ENCODE results near the gene ANTXR2.

ANTXR2 gene

DNA sequence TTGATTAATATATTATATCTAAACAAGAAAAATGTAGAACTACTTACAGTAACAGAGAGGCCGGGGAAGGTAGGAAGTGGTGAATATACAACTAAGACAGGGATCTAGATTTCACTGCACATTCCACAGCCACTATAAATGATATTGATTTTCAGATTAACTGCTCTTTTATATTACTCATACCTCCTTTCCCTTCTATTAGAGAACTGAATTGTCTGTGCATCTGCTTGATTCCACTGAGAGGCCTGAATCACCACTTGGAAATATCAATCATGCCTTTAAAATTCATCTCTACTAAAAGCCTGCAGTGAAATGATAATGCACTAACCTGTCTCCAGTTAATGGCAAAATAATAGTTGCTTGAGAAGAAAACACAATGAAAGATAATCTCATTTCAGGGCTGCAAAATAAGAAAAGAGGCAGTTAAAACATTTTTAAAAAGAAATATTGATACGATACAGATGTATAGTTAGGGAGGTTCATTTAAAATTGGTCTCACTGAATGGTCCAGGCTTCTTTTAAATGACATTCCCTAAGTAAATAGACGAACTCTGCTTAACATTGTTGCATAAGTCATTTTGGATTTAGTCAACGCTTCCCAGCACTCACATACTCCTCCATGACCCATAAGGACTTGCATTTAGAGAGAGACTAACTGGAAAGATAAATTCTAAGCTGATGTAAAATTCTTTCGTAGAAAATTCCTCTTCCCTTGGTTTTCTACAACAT lies 3.8 kb downstream of the ANTXR2 start:
- DNase-seq, result no peak

DNA sequence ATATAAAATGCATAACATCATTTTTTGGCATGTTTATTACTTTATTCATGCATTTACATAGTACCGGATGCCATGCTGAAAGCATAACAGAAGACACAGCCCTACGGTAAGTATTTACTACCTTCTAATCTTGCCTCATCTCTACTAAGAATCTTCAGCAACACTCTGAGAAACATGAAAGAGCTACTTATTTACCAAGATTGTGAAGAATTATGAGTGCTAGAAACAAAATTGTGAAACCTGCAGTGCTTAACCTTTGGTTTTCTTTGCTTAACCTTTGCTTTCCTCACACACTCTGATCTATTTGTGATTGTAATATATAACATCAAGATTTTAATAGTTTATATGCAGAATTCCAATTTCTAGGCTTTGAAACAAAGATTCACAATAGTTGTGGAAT lies 7.4 kb downstream of the ANTXR2 start:
- no peak for DNase-seq

DNA sequence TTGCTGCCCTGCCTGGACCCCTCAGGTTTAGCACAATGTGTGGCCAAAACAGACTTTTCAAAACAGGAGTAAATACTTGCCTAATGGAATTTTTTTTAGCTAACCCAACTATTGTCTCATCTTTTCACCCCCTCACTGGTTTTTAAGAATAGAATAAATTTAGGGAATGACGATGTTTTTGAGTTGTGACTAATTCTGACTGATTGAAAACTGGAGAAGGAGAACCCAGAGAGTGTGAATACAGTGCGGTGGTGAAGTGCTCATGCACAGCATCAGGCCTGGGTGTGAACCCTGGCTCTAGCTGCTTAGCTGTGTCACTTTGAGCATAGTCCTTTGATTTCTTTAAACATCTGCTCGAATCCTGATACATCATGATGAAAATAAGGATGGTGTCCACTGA lies 10.5 kb downstream of the ANTXR2 start:
- DNase-seq, result no peak

DNA sequence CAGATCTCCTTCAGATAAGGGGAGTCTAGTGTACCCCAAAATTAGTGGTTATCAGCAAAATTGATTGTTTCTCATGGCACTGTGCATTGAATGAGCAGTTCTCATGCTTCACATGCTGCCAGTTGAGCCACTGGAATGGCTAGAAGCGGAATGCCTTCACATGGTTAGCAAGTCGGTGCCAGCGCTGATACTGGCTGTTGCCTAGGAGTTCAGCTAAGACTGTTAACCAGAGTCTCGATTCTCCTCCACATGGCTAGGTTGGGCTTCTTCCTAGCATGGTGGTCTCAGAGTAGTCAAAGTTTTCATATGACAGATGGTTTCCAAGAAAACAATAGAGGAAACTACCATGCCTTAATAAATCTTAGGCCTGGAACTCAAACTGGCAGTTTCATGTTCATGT lies 12.2 kb downstream of the ANTXR2 start:
- no peak for DNase-seq

DNA sequence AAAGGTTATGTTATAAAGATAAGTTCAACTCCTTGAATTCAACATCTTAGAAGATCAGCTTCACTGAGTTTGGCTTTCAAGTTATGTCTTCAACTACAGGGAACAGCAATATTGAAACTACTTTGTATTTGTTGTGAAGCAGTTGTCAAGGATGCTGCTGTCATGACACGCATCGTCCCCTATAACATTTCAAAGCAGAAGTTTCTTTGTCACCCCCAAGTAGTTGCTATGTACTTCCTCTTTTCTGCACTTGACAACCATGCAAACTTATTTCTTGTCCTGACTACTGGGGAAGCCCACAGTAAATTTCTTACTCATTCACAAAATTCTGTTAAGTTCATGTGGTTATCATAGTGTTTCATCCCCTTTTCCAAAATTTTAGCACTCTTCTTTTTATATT lies 14.3 kb downstream of the ANTXR2 start:
- peak; percentile 94 for DNase-seq

DNA sequence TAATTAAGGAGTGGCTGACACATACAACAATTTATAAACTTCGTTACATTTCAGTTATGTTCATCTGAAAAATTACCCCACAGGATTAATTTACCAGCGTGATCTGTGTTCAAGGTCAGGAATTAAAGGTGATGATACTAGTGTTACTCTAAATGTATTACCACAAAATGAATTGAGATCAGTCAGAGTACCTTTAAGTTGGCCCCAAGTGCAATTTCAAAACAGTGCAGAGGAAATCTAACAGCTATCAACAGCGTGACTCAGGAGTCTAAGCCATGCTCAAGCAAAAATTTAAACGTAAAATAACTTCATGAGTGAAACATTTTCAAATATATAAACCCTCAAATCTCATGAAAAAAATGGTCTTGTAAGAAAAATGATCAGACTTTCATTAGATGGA lies 18.7 kb downstream of the ANTXR2 start:
- DNase-seq, result peak; percentile 41

DNA sequence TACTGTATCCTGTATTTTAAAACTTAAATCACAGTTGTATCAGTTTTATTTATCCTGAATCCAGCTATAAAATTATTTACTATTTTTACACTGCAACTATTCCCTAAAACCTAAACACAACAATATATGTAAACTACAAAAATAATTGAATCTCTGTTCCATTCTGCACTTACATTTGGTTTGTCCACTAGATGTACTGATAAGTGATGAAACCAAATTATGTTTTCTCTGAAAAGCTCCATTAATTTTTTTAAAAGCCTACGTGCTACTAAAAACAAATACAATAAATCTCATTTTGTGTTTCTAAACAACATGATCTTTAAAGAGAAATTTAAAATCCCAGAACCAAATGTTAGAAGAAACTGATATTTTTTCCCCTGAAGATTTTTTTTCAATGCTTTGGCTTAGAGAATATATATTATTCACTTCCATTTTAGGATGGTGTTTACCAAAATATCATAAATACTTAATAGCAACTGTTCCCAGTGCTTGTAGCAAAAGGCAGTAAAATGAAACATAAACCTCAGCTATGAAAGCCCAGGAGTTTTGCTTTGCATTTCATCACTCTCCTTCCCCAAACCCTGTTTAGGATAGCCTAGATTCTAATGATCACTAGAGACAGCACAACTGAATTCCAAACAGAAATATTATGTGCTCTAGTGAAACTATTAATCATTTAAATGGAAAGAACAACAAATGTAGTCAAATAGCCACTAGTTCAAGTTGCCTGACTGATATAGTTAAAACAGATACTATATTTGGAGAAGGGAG lies 19.7 kb downstream of the ANTXR2 start:
- DNase-seq, result no peak

DNA sequence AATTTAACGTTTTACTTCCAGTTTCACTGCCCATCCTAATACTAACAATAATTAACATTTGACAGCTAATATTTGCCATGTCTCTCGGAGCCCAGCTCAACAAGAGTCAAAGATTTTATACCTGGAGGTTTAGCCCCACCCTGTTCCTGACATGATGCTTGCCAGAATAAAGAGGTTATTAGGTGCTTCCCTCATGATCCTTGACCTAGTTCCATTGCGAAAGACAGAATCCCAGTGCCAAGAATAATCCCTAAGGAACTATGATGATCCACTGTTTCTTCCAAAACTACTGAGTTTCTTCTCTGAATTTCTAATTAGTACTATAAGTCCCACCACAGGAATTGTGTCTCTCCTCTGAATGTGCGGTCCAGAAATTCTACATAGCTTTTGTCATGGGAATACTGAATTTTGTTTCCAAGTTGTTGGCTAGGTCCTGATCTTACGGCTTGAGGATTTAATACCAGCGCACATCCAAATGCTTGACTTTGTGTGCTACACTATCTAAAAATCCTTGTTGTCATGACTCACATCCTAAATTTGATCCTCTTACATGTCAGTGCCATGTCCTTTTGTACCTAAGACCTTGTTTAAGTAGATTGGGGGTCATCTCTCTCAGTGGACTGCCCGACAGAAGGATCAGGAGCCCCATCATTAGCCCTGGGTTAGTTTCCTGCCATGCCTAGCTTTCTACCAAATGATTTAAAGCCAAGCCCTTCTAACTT lies 23.1 kb downstream of the ANTXR2 start:
- no peak for DNase-seq

DNA sequence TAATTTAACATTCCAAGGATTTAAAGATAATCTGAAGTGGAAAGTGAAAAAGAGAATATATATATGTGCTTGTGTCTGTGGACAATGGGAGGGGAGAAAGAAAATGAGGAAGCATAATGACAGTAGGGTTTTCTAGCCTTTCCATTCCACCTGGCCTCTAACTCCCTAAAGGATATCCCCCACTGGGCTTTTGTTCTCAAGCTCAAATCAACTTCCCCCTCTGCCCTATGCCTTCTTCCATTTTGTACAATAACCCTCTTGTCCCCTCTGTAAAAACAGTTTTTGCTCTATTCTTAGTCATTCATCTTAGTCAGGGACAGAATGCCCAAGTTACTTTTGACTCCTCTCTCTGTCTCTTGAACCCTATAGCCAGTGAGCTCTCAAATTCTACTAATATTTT lies 23.6 kb downstream of the ANTXR2 start:
- no peak for DNase-seq

DNA sequence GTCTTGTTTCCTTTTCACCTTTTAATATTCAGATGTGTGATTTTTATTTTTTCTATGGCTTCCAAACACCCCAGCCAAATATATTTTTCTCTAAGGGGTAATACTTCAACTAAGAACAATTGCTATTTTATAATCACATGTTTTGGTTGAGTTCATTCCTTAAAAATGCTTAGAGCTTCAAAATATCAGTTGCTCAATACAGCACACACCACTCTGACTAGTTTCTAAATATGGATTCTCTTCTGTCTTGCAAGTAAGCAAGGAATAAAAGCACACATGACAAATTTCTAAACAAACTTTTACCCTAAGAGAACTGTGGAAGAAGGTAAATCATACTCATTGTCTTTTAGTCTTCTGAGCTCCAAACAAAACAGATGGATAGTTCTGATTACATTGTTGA lies 27.2 kb downstream of the ANTXR2 start:
- no peak for DNase-seq

DNA sequence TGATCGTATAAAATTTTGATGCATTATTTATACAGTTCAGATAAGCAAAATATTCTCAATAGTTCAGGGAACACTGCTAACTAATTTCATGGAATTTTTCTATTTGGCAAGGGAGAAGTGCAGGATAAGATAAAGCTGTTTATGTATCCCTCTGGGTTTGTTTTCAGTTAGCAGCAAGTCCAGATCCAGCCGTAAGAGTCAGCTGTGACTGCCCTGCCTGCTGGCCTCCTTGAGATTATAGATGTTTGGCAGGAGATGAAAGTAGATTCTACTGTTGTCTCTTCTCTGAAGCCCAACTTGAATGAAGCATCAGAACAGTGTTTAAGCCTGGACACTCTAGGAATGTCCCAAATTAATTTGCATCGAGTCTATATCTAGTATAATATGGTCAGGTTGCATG lies 29.5 kb downstream of the ANTXR2 start:
- no peak for DNase-seq

DNA sequence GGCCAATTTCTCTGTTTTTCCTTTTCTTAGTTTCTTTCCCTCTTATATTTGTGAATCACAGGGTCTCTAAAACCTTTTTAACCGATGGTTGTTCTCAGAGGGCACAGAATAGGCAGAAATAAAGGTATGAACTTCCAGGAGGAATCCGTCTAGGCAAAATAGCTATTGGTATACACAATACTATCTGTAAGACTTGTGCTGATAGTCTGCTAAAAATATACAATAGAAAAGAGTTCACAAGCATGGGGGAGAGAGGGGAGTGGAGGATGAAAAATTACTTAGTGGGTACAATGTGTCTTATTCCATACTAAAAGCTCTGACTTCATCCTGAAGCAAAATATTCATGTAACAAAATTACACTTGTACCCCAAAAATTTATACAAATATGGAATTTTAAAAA lies 30.2 kb downstream of the ANTXR2 start:
- no peak for DNase-seq

DNA sequence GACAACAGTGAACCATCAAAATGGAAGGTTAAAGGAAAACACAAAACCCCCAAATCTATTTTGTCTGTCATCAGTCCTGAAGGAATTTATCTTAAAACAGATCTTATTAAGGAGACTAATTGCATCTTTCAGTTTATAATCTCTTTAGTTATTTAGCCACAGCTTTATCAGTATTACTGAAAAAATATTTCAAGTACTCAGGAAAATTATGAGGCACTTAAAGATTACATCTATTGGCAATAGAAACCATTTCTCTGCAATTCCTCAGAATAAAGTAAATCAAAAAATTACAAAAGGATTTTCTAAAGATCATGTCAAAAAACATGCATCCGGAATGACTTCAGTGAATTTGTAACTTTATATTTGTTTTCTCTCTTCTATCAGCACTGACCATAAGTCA lies 35.2 kb downstream of the ANTXR2 start:
- DNase-seq, result no peak

DNA sequence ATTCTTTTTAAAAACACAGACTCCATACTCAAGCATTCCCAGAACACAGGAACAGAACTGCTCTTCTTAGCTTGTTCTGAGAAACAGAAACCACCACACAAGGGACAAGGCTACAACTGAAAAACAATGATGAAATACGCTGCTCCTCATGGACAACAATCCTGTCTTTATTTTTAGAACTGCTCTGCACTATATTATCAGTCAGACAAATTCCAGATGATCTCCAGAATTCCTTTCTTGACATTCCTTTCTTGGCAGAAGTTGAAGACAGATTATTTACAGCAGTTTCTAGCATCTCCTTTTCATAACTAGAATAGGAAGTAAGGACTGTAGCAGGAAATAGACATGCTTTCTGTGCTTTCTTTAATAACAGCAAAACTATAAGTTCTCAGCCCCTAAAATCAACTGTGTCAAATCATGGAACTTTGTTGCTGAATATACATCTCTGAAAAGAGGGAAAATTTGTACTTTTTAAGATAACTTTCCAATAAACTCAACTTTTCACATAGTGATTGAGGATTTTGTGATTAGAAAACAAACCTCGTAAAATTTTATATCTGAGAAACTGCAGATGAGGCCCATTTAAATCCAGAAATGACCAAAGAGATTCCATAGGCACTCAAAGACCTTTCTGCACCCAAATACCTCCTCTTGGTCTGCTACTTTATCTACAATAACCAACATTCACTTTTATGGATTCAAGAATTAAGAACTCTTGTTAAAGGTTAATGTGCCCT lies 35.9 kb downstream of the ANTXR2 start:
- peak; percentile 35 for DNase-seq

DNA sequence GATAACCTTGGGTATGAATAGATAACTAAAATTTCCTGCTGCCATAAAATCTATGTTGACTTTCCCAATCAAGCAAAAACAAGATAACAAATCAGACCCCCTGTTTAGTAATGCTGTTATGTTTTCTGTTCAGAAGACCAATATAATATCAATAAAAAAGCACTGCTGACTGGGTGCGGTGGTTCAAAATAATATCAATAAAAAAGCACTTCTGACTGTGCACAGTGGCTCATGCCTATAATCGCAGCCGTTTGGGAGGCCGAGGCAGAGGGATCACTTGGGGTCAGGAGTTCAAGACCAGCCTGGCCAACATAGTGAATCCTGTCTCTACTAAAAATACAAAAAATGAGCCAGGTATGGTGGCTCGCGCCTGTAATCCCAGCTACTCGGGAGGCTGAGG lies 36.7 kb downstream of the ANTXR2 start:
- no peak for DNase-seq

DNA sequence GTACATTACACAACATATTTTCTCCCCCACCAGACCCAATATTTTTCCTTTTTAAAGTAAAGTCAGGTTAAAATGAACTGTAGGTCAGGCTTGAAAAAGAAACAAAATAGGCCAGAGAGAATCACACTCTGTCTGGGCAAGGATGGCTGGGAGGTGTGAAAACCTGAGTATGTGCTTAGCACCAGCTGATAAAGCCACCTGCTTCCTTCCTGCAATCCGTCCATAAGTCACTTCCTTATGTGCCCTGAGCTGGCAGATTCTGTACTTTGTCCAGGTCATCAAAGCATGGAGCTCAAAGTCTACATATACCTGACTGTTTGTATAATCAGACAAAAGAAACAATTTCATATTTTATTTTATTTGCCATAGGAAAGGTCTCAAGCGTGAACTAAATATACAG lies 37.7 kb downstream of the ANTXR2 start:
- peak; percentile 67 for DNase-seq

DNA sequence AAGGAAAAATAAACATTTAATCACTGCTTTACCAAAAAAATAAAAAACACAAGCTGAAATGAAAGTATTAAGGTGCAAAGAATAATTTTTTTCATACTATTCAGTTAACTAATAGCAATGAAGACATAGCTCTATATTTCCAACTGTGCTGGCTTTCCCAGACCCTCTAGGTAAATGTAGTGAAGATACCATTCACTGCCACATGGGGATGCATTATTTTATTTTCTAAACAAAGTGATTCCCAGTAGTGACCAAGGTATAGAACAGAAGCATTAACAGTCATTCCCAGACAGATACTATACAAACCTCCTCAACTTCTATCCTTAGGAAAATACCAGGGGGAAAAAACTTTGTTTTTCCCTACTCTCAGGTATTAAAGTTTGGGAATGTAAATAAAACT lies 39.4 kb downstream of the ANTXR2 start:
- no peak for DNase-seq

DNA sequence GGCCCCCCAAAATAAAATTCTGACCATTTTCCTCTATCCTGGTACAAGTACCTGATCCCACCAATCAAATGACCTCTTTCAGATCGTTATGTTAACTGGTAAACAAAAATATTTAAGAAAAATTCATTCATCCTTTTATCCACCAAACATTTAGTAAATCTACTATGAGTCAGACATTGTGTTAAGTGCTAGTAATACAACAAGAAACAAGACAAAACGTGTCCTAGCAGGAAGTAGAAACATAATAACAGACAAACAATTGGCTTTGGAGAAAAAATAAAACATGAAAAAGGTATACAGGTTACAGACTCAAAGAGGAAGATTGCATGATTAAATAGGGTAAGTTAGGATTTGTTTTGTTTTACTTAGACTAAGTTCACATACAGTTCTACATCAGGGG lies 43.7 kb downstream of the ANTXR2 start:
- no peak for DNase-seq

DNA sequence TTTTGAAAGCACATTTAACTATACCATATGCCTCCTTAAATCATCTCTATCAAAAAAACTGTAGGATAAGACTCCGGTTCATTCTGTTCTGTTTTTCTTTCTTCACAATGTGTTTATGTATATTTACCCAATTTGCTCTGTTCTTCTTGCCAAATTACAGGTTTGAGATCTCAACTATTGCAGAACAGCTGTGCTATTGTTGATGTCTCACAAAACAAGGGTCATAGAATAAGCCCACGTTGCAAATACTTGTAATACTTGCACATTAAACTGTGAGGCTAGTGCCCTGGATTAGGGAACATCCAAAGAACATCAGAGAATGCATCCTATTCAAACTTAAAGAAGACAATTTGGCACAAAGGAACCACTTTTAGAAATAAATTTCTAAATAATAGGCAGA lies 45.4 kb downstream of the ANTXR2 start:
- DNase-seq, result no peak

DNA sequence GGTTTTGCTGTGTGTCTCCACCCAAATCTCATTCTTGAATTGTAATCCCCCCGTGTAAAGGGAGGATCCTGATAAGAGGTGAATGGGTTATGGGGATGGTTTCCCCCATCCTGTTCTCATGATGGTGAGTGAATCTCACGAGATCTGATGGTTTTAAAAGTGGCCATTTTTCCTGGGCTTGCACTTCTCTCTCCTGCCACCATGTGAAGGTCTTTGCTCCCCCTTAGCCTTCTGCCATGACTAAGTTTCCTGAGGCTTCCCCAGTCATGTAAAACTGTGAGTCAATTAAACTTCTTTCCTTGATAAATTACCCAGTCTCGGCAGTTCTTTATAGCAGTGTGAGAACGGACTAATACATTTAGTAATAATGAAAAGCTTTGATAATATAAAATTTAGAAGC lies 46.9 kb downstream of the ANTXR2 start:
- DNase-seq, result no peak

DNA sequence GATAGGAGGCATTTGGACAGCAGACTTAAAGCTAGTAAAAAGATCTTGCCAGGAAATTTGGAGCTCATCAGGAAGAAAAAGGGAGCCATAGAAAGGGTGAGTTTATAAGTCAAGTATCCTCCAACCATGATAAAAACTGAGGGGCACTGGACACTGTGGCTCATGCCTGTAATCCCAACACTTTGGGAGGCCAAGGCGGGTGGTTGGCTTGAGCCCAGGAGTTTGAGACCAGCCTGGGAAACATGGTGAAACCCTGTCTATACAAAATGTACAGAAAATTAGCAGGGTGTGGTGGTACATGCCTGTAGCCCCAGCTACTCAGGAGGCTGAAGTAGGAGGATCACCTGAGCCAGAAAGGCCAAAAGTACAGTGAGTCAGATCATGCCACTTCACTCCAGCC lies 48.7 kb downstream of the ANTXR2 start:
- DNase-seq, result no peak

DNA sequence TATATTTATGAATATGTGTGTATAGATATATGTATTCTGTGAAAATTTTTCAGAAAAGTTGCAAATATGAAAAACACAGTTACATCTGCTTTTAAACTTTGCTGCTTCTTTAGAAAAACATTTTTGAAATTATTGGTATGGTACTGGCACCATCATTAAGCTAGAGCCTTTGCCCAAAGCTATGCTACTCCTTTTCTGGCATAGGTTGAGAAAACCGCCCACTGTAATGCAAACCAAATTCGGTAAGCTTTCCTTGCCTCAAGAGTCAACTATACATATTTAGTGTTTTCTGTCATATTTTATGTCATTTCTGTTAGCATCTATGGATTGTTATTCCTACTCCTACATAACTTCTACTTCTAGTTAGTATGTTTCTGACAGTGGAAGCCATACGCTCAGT lies 50.7 kb downstream of the ANTXR2 start:
- DNase-seq, result no peak

DNA sequence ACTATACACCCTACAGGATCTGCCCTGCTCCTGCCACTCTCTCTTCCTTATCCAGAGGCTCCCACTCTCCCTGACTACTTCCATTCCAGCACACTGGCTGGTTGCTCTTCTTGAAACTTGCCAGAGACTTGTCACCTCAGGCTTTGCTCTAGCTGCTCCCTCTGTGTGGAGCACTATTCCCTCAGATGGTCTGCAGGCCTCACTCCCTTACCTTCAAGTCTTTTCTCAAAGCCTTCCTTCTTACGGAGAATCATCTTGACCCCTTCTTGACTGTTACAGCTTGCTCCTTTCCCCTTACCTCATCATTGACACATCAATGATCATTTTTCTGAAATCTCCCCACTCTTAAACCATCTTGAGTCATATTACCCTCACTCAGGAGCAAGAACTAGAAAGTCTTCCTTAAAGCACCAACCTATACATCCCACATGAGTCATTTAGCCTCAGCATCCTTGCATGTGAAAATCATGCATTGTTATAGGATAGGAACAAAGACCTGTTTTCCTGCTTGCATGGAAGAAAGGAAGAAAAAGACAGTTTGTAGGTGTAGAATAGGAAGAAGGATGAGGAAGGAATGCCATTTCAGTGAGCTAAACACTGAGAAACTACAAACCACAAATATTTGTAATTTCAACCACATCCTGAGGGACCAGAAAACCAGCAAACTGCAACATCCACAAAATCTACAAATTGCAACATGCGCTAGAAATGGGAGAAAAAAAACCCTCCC lies 55.7 kb downstream of the ANTXR2 start:
- DNase-seq, result peak; percentile 70

Data from hematopoietic multipotent progenitor cell treated with erythropoietin and hydrocortisone succinate and interleukin-3 and kit ligand, for 4 days (in vitro differentiated cells).